ENCODE results near the gene TOB2.
A peak's percentile ranks its signal among the peaks of the same experiment; 100 is the strongest.
"Not testable (repeated sequence)": the region's sequence is repeated elsewhere in the genome, so short reads cannot be mapped to it uniquely, and the experiment has no call there.

TOB2 gene

GRCh38 chr22:41458161-41458728 lies 11.6 kb upstream of the TOB2 start:
- H3K27me3 ChIP-seq (ENCODE audit: control insufficient read depth, insufficient read depth, low read length): no peaks in the 10 kb centered on the region
- H3K4me3 ChIP-seq (ENCODE audit: low read depth, low read length): no peak overlapping the region
- no peak overlapping the region for H3K9ac ChIP-seq (ENCODE audit: low read depth, low read length)
- peaks cover 17% of the 10 kb centered on the region for H3K36me3 ChIP-seq (ENCODE audit: control insufficient read depth, insufficient read depth, low read length)
- no peaks in the 10 kb centered on the region for H3K4me1 ChIP-seq (ENCODE audit: control insufficient read depth, insufficient read depth, low read length)
- H3K9me3 ChIP-seq (ENCODE audit: control insufficient read depth, insufficient read depth, low read length): no peaks in the 10 kb centered on the region

DNA sequence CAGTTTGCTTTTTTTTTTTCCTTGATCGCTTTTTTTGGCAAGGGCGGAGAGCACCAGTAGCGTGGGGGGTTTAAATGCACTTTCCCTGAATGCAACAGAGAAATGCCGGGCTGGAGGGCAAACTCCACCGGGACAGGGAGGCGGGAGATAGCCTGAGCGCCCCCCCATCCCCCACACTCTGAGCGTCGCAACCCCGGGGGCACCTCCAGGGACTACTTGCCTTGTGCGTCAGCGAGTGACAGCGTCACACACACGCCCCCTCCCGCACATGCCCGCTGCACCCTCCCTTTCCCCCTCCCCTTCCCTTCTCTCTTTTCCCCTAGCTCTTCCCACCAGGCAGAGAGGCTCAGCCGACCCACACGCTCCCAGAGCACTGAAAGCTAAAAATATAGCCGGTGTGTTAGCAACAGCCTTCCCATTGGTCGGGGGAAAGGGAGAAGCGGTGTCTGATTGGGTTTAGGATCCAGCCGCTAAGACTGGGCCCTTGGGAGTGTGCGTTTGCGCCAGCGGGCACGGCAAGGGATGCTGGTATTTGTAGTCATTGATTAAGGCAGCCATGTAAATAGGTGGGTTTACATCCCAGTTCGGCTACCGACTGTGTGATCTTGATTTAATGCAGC lies 1.7 kb upstream of the TOB2 start:
- Histone ChIP-seq H3K9ac (ENCODE audit: low read depth, low read length) (peak overlapping the region; percentile 98), H3K4me1 (ENCODE audit: control insufficient read depth, insufficient read depth, low read length) (peaks cover 5% of the 10 kb centered on the region), H3K36me3 (ENCODE audit: control insufficient read depth, insufficient read depth, low read length) (no peaks in the 10 kb centered on the region), H3K4me3 (ENCODE audit: low read depth, low read length) (peak overlapping the region; percentile 94), H3K27me3 (ENCODE audit: control insufficient read depth, insufficient read depth, low read length) (no peaks in the 10 kb centered on the region), H3K9me3 (ENCODE audit: control insufficient read depth, insufficient read depth, low read length) (no peaks in the 10 kb centered on the region)

GRCh38 chr22:41447435-41448188 lies 1.0 kb upstream of the TOB2 start:
- peaks cover 5% of the 10 kb centered on the region for H3K4me1 ChIP-seq (ENCODE audit: control insufficient read depth, insufficient read depth, low read length)
- no peaks in the 10 kb centered on the region for H3K9me3 ChIP-seq (ENCODE audit: control insufficient read depth, insufficient read depth, low read length)
- peak overlapping the region; percentile 98 for H3K9ac ChIP-seq (ENCODE audit: low read depth, low read length)
- H3K36me3 ChIP-seq (ENCODE audit: control insufficient read depth, insufficient read depth, low read length): peaks cover 5% of the 10 kb centered on the region
- no peaks in the 10 kb centered on the region for H3K27me3 ChIP-seq (ENCODE audit: control insufficient read depth, insufficient read depth, low read length)
- peak overlapping the region; percentile 94 for H3K4me3 ChIP-seq (ENCODE audit: low read depth, low read length)

- H3K9me3 ChIP-seq (ENCODE audit: control insufficient read depth, insufficient read depth, low read length): no peaks in the 10 kb centered on the region
- H3K9ac ChIP-seq (ENCODE audit: low read depth, low read length): peak overlapping the region; percentile 93
- H3K4me3 ChIP-seq (ENCODE audit: low read depth, low read length): peak overlapping the region; percentile 94
- H3K27me3 ChIP-seq (ENCODE audit: control insufficient read depth, insufficient read depth, low read length): no peaks in the 10 kb centered on the region
- H3K4me1 ChIP-seq (ENCODE audit: control insufficient read depth, insufficient read depth, low read length): peaks cover 5% of the 10 kb centered on the region
- H3K36me3 ChIP-seq (ENCODE audit: control insufficient read depth, insufficient read depth, low read length): peaks cover 5% of the 10 kb centered on the region
These were observed 522 bp downstream of the TOB2 start for GRCh38 chr22:41446057-41446501.

- Histone ChIP-seq H3K9me3 (ENCODE audit: control insufficient read depth, insufficient read depth, low read length) (no peaks in the 10 kb centered on the region), H3K27me3 (ENCODE audit: control insufficient read depth, insufficient read depth, low read length) (no peaks in the 10 kb centered on the region), H3K36me3 (ENCODE audit: control insufficient read depth, insufficient read depth, low read length) (peaks cover 5% of the 10 kb centered on the region), H3K4me3 (ENCODE audit: low read depth, low read length) (peak overlapping the region; percentile 94), H3K9ac (ENCODE audit: low read depth, low read length) (peak overlapping the region; percentile 93), H3K4me1 (ENCODE audit: control insufficient read depth, insufficient read depth, low read length) (peaks cover 5% of the 10 kb centered on the region)
These were observed 1.2 kb downstream of the TOB2 start for GRCh38 chr22:41445129-41446056.

DNA sequence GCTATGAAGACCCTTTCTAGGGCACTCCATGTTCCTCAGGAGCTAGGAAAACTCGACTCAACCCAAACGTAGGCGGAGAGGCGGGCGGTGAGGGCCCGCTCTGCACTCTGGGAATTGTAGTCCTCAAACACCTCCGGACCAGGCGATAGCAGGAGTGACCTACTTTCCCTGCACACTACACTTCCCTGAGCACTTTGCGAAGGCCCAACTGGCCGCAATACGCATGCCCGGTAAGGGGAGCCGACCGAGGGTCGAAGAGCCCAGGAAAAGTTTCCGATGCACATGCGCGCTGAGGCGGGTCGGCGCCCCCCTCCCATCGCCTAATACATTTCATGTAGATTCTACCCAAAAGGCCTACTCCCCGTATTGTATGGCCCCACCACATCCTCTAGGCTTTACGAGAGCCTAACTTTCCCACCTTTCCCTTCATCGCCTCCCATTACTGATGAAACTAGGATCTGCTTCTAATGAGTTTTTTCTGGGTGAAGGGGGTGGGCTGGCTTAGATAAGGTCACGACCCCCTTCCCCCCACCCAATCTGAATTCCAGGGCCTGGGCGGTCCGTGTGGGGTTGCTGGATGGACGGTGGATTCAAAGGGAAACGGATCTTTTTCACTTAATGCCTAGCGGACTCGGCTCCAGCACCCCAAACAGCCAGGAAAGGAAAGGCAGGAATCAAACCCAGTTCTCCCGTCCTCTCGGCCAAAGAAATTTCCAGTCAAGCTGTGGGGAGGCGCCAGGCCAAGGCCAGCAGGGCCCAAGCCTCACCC lies 2.1 kb downstream of the TOB2 start:
- H3K4me3 ChIP-seq (ENCODE audit: low read depth, low read length): peak overlapping the region; percentile 94
- H3K9ac ChIP-seq (ENCODE audit: low read depth, low read length): peak overlapping the region; percentile 93
- H3K4me1 ChIP-seq (ENCODE audit: control insufficient read depth, insufficient read depth, low read length): peaks cover 5% of the 10 kb centered on the region
- H3K36me3 ChIP-seq (ENCODE audit: control insufficient read depth, insufficient read depth, low read length): peaks cover 5% of the 10 kb centered on the region
- no peaks in the 10 kb centered on the region for H3K27me3 ChIP-seq (ENCODE audit: control insufficient read depth, insufficient read depth, low read length)
- no peaks in the 10 kb centered on the region for H3K9me3 ChIP-seq (ENCODE audit: control insufficient read depth, insufficient read depth, low read length)

- Histone ChIP-seq H3K9me3 (ENCODE audit: control insufficient read depth, insufficient read depth, low read length) (no peaks in the 10 kb centered on the region), H3K27me3 (ENCODE audit: control insufficient read depth, insufficient read depth, low read length) (no peaks in the 10 kb centered on the region), H3K9ac (ENCODE audit: low read depth, low read length) (no peak overlapping the region), H3K4me3 (ENCODE audit: low read depth, low read length) (no peak overlapping the region), H3K4me1 (ENCODE audit: control insufficient read depth, insufficient read depth, low read length) (no peaks in the 10 kb centered on the region), H3K36me3 (ENCODE audit: control insufficient read depth, insufficient read depth, low read length) (peaks cover 5% of the 10 kb centered on the region)
These were observed 4.3 kb downstream of the TOB2 start for GRCh38 chr22:41442240-41442792.

DNA sequence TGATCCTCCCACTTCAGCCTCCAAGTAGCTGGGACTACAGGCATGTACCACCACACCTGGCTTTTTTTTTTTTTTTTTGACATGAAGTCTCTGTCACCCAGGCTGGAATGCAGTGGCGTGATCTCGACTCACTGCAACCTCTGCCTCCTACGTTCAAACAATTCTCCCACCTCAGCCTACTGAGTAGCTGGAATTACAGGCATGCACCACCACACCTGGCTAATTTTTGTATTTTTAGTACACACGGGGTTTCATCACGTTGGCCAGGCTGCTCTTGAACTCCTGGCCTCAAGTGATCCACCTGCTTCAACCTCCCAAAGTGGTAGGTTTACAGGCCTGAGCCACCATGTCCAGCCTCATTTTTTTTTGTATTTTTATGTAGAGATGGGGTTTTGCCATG lies 6.1 kb downstream of the TOB2 start:
- H3K36me3 ChIP-seq (ENCODE audit: control insufficient read depth, insufficient read depth, low read length): peaks cover 21% of the 10 kb centered on the region
- not testable (repeated sequence) for H3K4me1 ChIP-seq (ENCODE audit: control insufficient read depth, insufficient read depth, low read length); H3K9ac ChIP-seq (ENCODE audit: low read depth, low read length); H3K9me3 ChIP-seq (ENCODE audit: control insufficient read depth, insufficient read depth, low read length); H3K4me3 ChIP-seq (ENCODE audit: low read depth, low read length); H3K27me3 ChIP-seq (ENCODE audit: control insufficient read depth, insufficient read depth, low read length)

- no peaks in the 10 kb centered on the region for H3K9me3 ChIP-seq (ENCODE audit: control insufficient read depth, insufficient read depth, low read length)
- no peaks in the 10 kb centered on the region for H3K4me1 ChIP-seq (ENCODE audit: control insufficient read depth, insufficient read depth, low read length)
- no peak overlapping the region for H3K9ac ChIP-seq (ENCODE audit: low read depth, low read length)
- H3K36me3 ChIP-seq (ENCODE audit: control insufficient read depth, insufficient read depth, low read length): peaks cover 30% of the 10 kb centered on the region
- no peaks in the 10 kb centered on the region for H3K27me3 ChIP-seq (ENCODE audit: control insufficient read depth, insufficient read depth, low read length)
- H3K4me3 ChIP-seq (ENCODE audit: low read depth, low read length): no peak overlapping the region
These were observed 9.4 kb downstream of the TOB2 start for GRCh38 chr22:41437198-41437597.

GRCh38 chr22:41436322-41437113 lies 10.1 kb downstream of the TOB2 start:
- H3K27me3 ChIP-seq (ENCODE audit: control insufficient read depth, insufficient read depth, low read length): no peaks in the 10 kb centered on the region
- H3K4me3 ChIP-seq (ENCODE audit: low read depth, low read length): no peak overlapping the region
- no peaks in the 10 kb centered on the region for H3K9me3 ChIP-seq (ENCODE audit: control insufficient read depth, insufficient read depth, low read length)
- H3K4me1 ChIP-seq (ENCODE audit: control insufficient read depth, insufficient read depth, low read length): no peaks in the 10 kb centered on the region
- peaks cover 30% of the 10 kb centered on the region for H3K36me3 ChIP-seq (ENCODE audit: control insufficient read depth, insufficient read depth, low read length)
- H3K9ac ChIP-seq (ENCODE audit: low read depth, low read length): no peak overlapping the region
